ENCODE results near the gene KMT2B.

GRCh38 chr19:35780058-35780457 lies 62.3 kb downstream of the KMT2B start:
- TF ChIP-seq CTCF (IDR thresholded peaks at IDR 0.05) (no peak), FOXP1 (CRISPR knock-in tag; IDR thresholded peaks at IDR 0.05; ENCODE audit: borderline replicate concordance) (no peak), ELF4 (CRISPR knock-in tag; IDR thresholded peaks at IDR 0.05; ENCODE audit: low read depth) (no peak), NR2C2 (CRISPR knock-in tag; IDR thresholded peaks at IDR 0.05) (no peak), CBFB (CRISPR knock-in tag; IDR thresholded peaks at IDR 0.05; ENCODE audit: low read depth) (no peak), CREB1 (CRISPR knock-in tag; IDR thresholded peaks at IDR 0.05) (no peak), ATF3 (CRISPR knock-in tag; conservative IDR thresholded peaks at IDR 0.05) (no peak), NFYB (CRISPR knock-in tag; conservative IDR thresholded peaks at IDR 0.05; ENCODE audit: low read depth) (no peak)
